C4-2B (cell line): Measurements from ENCODE around the gene SYN1.

Source experiments
- H3K27ac ChIP-seq: fragments of 450-650 bp; 2 replicates; pipeline ENCODE4 v1.5.1; 2017
- ZFX ChIP-seq: fragments of 450-650 bp; IDR thresholded peaks from 2 replicates; pipeline ENCODE4 v1.6.1; 2017
- TF ChIP-seq, protein P1 (sequence below): fragments of 450-650 bp; conservative IDR thresholded peaks from 2 replicates; pipeline ENCODE4 v1.5.1; 2017; ENCODE audit warnings: mild to moderate bottlenecking

The SYN1 gene

DNA sequence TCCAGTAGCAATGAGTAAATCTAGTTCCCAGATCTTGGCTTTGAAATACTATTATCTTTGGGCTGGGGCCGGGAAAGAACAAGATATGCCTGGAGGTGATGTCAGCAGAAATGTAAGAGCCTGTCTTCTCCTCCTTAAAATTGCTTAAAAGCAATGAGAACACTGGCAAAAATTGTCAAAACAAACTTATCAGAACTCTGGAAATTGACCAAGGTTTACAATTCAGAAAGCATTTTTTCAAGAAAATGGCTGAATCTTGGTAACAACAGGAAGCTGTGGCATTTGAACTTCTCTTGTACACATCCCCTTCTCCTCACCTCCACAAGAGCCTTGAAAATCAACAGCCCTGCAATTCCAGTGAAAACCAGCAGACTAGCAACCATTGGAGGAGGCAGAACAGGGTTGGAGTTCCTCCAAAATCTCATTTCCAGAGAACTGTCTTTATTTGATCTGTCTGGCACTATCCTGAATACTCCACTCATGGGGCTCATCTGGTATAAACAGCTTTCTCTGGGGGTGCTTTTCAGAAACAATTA lies 23.9 kb downstream of the SYN1 start:
- no peak overlapping the region for H3K27ac ChIP-seq
- TF ChIP-seq, protein P1, sequence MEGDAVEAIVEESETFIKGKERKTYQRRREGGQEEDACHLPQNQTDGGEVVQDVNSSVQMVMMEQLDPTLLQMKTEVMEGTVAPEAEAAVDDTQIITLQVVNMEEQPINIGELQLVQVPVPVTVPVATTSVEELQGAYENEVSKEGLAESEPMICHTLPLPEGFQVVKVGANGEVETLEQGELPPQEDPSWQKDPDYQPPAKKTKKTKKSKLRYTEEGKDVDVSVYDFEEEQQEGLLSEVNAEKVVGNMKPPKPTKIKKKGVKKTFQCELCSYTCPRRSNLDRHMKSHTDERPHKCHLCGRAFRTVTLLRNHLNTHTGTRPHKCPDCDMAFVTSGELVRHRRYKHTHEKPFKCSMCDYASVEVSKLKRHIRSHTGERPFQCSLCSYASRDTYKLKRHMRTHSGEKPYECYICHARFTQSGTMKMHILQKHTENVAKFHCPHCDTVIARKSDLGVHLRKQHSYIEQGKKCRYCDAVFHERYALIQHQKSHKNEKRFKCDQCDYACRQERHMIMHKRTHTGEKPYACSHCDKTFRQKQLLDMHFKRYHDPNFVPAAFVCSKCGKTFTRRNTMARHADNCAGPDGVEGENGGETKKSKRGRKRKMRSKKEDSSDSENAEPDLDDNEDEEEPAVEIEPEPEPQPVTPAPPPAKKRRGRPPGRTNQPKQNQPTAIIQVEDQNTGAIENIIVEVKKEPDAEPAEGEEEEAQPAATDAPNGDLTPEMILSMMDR = no peak

DNA sequence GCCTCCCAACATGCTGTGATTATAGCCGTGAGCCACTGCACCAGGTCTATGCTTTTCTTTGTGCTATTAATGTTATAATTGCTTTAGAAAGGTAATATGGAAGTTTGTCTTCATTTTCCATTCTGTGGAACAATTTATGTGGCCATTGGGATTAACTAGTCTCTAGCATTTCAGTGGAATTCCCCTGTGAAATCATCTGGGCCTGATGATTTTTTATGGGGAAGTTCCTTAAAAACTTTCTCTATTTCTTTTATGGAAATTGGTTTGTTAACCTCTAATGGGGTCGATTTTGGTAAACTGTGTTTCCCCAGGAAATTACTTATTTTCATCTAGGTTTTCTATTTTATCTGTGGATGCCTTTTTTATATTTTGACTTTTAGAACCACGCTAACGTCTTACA lies 26.1 kb downstream of the SYN1 start:
- TF ChIP-seq, protein P1 = no peak
- TF ChIP-seq ZFX = no peak
- H3K27ac ChIP-seq = no peak overlapping the region

DNA sequence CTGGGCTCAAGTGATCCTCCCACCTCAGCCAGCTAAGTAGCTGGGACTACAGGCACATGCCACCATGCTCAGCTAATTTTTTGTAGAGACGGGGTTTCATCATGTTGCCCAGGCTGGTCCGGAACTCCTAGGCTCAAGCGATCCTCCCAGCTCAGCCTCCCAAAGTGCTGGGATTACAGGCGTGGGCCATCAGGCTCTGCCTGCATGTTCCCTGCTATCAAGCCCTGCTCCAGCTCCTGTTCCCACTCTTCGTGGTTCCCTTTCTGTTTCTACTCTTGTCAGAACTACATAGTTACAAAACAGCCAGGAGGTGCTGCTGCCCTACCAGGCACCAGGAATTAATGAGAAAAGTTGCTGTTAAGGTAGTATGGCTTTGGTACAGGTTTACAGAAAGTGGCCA lies 28.7 kb downstream of the SYN1 start:
- TF ChIP-seq ZFX = no peak
- TF ChIP-seq, protein P1 = no peak

DNA sequence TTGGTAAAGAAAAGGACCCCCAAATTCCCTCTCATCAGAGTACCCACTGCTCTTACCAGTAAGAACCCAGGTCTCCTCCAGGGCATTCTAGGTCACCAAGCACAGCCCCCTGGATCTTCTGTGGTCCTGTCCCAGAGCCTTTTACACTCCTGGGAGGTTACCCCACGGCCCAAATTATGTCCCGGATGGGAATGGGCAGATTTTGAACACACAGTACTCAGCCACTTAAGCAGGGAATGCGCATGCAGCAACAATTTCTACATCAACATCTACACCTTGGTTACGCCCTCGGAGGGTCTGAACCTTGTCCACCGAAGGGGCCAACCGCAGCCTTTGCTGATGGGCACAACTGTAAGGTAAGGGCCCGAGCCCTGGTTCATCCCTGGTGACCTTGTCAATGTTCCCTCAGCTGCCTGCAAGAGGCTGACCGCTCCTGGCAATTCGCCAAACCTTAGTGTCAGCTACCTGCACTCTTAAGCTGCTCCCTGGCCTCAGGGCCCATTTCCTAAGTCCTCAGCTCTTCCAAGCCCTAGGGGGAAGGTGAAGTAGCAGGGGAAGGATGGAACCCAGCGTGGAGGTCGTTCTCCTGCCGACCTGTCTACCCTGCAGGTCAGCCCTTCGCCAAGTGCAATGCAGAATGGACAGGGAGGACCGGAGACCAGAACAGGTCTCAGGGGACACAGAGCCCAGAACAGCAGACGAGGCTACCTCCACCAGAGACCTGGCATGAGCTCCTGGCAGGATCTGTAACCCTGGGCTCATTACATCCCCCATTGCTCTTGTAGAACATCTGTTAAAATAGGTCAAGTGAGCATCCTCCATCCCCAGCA lies 31.5 kb downstream of the SYN1 start:
- TF ChIP-seq, protein P1 = no peak
- no peak for TF ChIP-seq ZFX
- H3K27ac ChIP-seq = no peak overlapping the region

More for the DNA sequence above, 28.7 kb downstream of the SYN1 start:
- no peak overlapping the region for H3K27ac ChIP-seq

DNA sequence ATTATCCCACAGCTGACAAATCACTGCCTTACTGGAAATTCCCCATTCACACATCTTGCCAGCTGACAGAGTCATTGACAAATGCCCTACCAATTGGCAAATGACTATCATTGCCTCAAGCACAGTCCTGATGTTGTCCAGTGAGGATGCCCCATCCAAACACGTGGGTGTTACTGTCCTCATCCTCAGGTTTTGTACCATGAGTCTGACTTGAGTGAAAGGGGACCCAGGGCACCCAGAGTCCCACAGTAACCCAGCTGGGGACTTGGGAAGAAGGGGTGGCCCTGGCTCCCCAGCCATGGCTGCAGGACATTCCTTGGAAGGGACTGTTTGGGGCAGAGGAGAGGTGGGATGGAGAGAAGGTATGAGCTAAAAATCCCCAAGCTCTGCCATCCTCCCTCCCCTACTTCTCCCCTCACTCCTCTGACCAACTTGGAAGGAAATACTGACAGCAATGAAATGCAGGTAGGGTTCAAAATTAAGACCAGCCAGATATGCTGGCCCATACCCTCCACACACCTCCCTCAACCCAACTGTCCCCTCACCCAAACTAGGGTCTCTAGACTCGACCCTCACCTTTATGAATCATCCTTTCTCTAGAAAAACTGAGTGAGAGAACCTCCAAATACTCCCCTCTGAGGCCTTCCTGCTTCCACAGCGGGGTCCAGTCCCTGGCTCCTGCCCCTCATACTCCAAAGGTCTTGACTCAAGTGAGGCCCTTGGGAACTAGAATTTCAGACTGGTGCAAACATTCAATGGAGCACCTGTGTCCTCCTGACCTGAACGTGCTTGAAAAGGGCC lies 32.4 kb downstream of the SYN1 start:
- no peak overlapping the region for H3K27ac ChIP-seq
- no peak for TF ChIP-seq ZFX
- TF ChIP-seq, protein P1 = no peak

DNA sequence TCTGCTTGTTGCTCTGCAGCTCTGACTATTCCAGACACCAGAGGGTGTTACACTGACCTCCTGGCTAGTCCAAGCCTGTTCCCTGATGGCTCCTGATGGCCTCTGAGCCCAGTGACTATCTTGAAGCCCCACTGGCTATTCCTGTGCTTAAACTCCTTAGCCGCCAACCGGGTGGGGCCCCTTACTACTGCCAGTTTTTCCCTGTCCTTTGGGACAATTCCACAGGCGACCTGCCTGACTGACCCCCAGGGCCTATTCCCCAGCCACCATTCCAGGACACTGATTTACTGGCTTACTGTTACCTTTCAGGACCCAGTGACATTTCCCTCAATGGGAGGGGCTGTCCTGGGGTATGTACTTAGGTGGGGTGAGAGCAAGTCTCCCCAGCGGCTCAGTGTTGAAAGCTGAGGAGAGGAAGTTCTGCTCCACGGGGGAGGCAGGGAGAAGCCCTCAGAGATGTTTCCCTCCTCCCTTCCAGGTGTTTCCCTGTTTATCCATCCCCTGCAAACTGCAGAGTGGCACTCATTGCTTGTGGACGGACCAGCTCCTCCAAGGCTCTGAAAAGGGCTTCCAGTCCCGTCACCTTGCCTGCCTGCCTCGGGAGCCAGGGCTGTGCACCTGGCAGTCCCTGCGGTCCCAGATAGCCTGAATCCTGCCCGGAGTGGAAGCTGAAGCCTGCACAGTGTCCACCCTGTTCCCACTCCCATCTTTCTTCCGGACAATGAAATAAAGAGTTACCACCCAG lies 33.4 kb downstream of the SYN1 start:
- TF ChIP-seq, protein P1 = no peak
- TF ChIP-seq ZFX = no peak
- no peak overlapping the region for H3K27ac ChIP-seq
